Fibroblast of upper back skin (primary cell): ENCODE results near the gene CCDC185.

Experiments used
- DNase-seq: peaks from one replicate; pipeline ENCODE4 v3.0.0-alpha.2; 2013

Gene CCDC185

DNA sequence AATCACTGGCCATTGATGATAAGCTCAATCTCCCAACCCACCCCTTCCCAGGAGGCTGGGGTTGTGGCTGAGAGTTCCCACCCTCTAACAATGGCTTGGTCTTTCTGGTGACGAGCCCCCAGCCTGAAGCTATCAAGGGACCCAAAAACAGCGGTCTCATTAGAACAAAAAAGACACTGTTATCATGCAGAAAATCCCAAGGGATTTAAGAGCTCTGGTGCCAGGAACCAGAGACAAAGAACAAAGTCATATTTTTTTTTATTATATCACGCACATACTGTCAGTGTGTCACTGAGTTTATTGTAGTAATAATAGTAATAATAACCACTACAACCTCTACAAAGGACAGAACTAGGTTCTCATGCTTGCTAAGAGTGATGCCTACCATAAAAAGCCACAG lies 43.9 kb downstream of the CCDC185 start:
- no peak for DNase-seq

DNA sequence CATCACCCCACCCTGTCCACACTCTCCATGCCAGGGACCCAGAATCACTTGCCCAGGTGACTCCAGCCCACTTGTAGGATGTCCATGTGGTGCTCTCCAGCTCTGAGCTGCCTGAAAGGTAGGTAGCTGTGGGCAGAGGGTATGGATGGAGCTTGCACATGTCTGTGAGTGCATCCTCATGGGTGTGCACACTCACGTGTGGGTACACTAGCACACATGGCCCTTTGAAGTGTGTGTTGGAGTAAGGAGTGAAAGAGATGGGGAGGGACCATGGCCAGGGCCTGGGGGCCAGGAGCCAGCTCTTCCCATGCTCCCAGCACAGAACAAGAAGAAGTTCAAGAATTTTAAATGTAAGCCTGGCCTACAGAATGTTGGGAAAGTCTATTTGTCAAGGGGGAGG lies 50.2 kb downstream of the CCDC185 start:
- no peak for DNase-seq

DNA sequence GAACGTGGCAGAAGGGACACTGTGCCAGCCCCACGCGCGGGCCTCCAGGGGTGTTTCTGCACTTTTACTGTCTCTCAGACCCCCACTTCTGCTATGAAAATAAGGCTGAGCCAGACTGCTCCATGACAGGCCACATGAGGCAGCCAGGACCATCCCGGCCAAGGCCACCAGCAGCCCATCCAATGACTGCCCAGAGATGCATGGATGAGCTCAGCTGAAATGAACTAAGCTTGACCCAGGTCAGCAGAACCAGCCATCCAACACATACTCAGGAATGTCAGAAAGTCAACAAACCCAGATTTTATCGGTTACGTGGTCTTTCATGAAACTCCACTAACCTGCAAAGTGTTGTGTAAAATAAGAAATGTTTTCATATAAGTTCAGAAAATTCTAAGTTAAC lies 51.2 kb downstream of the CCDC185 start:
- DNase-seq, result no peak
